ENCODE results near the gene PPP2R2B.

DNA sequence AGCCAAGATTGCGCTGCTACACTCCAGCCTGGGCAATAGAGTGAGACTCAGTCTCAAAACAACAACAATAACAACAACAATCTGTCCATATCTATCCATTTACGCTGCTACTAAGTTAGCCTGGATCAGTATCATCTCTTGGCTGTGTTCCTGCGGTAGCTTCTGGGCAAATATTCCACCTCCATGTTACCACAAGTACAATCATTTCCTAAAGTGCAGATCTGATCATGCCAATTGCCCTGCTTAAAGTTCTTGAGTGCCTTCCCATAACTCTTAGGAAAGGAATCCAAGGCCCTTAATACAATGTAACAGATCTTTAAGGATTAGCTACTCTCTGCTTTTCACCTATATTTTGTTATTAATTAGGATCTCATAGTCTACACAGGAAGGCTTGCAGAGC lies 15.4 kb upstream of the PPP2R2B start:
- TF ChIP-seq, protein P1, sequence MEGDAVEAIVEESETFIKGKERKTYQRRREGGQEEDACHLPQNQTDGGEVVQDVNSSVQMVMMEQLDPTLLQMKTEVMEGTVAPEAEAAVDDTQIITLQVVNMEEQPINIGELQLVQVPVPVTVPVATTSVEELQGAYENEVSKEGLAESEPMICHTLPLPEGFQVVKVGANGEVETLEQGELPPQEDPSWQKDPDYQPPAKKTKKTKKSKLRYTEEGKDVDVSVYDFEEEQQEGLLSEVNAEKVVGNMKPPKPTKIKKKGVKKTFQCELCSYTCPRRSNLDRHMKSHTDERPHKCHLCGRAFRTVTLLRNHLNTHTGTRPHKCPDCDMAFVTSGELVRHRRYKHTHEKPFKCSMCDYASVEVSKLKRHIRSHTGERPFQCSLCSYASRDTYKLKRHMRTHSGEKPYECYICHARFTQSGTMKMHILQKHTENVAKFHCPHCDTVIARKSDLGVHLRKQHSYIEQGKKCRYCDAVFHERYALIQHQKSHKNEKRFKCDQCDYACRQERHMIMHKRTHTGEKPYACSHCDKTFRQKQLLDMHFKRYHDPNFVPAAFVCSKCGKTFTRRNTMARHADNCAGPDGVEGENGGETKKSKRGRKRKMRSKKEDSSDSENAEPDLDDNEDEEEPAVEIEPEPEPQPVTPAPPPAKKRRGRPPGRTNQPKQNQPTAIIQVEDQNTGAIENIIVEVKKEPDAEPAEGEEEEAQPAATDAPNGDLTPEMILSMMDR (IDR thresholded peaks at IDR 0.05; ENCODE audit: low read length), result no peak
- no peak for TF ChIP-seq EZH2 (optimal IDR thresholded peaks at IDR 0.05; ENCODE audit: low read depth, low read length)
